C4-2B (cell line): Measurements from ENCODE around the gene CALR3.
A peak's percentile ranks its signal among the peaks of the same experiment; 100 is the strongest.
"Not testable (repeated sequence)": the region's sequence is repeated elsewhere in the genome, so short reads cannot be mapped to it uniquely, and the experiment has no call there.

Source experiments
- H3K27ac ChIP-seq: fragments of 450-650 bp; 2 replicates; pipeline ENCODE4 v1.5.1; 2017
- ZFX ChIP-seq: fragments of 450-650 bp; IDR thresholded peaks from 2 replicates; pipeline ENCODE4 v1.6.1; 2017
- TF ChIP-seq, protein P1 (sequence below): fragments of 450-650 bp; conservative IDR thresholded peaks from 2 replicates; pipeline ENCODE4 v1.5.1; 2017; ENCODE audit warnings: mild to moderate bottlenecking

The CALR3 gene

GRCh38 chr19:16473875-16474392 lies 22.0 kb downstream of the CALR3 start:
- peak overlapping the region; percentile 5; the same call in 1 of the 2 replicates for H3K27ac ChIP-seq
- no peak for TF ChIP-seq ZFX
- TF ChIP-seq, protein P1, sequence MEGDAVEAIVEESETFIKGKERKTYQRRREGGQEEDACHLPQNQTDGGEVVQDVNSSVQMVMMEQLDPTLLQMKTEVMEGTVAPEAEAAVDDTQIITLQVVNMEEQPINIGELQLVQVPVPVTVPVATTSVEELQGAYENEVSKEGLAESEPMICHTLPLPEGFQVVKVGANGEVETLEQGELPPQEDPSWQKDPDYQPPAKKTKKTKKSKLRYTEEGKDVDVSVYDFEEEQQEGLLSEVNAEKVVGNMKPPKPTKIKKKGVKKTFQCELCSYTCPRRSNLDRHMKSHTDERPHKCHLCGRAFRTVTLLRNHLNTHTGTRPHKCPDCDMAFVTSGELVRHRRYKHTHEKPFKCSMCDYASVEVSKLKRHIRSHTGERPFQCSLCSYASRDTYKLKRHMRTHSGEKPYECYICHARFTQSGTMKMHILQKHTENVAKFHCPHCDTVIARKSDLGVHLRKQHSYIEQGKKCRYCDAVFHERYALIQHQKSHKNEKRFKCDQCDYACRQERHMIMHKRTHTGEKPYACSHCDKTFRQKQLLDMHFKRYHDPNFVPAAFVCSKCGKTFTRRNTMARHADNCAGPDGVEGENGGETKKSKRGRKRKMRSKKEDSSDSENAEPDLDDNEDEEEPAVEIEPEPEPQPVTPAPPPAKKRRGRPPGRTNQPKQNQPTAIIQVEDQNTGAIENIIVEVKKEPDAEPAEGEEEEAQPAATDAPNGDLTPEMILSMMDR = no peak

GRCh38 chr19:16472992-16473391 lies 23.0 kb downstream of the CALR3 start:
- peak overlapping the region; percentile 96; the same call in 1 of the 2 replicates for H3K27ac ChIP-seq
- TF ChIP-seq ZFX = no peak
- TF ChIP-seq, protein P1 = no peak

DNA sequence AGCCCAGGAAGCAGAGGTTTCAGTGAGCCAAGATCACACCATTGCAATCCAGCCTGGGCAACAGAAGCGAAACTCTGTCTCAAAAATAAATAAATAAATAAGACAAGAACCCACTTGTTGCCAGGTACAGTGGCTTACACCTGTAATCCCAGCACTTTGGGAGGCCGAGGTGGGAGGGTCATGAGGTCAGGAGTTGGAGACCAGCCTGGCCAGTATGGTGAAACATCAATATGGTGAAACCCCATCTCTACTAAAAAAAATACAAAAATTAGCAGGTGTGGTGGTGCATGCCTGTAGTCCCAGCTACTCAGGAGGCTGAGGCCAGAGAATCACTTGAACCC lies 23.4 kb downstream of the CALR3 start:
- H3K27ac ChIP-seq = peak overlapping the region; percentile 96

DNA sequence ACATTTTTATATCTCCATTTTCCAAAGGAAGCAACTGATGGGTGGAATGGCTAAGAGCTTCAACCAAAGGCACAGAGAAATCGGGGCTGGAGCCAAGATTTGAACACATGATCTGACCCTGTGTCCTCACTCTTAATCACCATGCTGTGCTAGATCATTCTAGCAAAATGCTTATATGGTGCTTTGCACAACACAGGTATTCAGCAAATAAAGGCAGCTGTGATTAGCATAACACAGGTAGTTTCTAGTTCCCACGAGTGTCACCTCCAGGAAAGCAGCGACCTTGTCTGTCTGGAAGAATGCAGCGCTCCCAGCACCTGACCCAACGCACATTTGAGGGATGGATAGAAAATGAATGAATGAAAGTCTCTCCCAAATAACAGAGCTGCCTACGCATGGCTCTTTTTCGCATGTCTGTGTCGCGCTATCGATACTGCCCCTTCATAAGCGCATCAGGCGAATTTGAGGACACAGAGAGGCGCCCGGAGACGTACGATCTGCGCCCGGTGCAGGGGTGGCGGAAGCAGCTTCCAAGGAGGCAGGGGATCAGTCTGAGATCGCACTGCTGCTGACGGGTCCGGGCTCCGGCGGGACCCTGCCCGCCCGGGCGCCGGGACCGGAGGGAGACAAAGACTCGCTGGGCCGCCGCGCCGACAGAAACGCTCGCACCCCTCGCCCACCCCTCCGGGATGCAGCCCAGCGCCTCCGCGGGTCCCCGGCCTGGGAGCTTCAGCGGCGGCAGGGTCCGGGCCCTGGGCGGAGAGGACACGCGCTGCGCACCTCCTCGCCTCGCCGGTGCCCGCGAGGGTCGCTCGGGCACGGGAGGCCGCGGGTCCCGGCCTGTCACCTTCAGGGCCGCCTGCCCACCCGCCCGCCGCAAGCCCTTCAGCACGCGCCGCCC lies 24.8 kb downstream of the CALR3 start:
- peak overlapping the region; percentile 96 for H3K27ac ChIP-seq
- peak; percentile 87; the same call in 1 of the 2 replicates for TF ChIP-seq ZFX
- TF ChIP-seq, protein P1 = no peak

DNA sequence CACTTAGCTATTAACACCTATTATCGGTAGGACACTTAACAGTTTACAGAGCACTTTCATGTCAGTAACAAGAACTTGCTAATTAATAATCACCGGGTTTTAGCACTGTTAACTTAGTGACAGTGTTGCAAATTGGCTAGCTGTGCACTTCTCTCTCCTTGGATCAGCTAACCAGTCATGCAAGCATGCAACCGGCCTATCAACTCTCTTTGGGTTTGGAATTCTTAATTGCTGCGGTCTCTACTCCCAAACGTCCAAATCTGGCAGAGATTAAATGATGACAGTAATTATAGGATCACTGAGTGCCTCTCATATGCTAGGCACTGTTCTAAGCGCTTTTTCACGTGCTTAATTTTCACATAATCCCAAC lies 25.4 kb downstream of the CALR3 start:
- no peak for TF ChIP-seq ZFX
- TF ChIP-seq, protein P1 = no peak
- H3K27ac ChIP-seq = peak overlapping the region; percentile 96

GRCh38 chr19:16467581-16467980 lies 28.4 kb downstream of the CALR3 start:
- H3K27ac ChIP-seq = no peak overlapping the region

GRCh38 chr19:16466802-16467427 lies 29.1 kb downstream of the CALR3 start:
- H3K27ac ChIP-seq = not testable (repeated sequence)

More at GRCh38 chr19:16467581-16467980, 28.4 kb downstream of the CALR3 start:
- TF ChIP-seq, protein P1 = no peak
- TF ChIP-seq ZFX = no peak

GRCh38 chr19:16465239-16465638 lies 30.7 kb downstream of the CALR3 start:
- H3K27ac ChIP-seq = no peak overlapping the region
- TF ChIP-seq, protein P1 = no peak
- TF ChIP-seq ZFX = no peak
